Measurements from ENCODE around the gene ZZZ3. TPM values are rescaled to one million over a fixed set of nuclear protein-coding genes. Genes with fewer than 3 reads are reported as not detected.

The ZZZ3 gene
- total and polyA plus RNA-seq, 2 of the 13 experiments (the other 11 are each of a cell fraction or from before 2014, with no cell fraction given), result 18.1 to 50.2 TPM

GRCh38 chr1:77683160-77684148 lies 996 bp upstream of the ZZZ3 start (continued):
- TF ChIP-seq ZMYM2 (CRISPR knock-in tag; IDR thresholded peaks at IDR 0.05), result peak; percentile 47; the same call in 1 of the 2 replicates
- no peak for TF ChIP-seq PHB2 (IDR thresholded peaks at IDR 0.05; ENCODE audit: partially characterized antibody)
- TF ChIP-seq MAZ (IDR thresholded peaks at IDR 0.05; ENCODE audit: borderline replicate concordance, low read depth, low read length), result peak; percentile 46; the same call in 1 of the 2 replicates
- TF ChIP-seq MAZ (CRISPR knock-in tag; IDR thresholded peaks at IDR 0.05; ENCODE audit: low read depth), result no peak
- TF ChIP-seq ZNF280D (CRISPR knock-in tag; IDR thresholded peaks at IDR 0.05), result no peak
- no peak for TF ChIP-seq ZNF121 (CRISPR knock-in tag; IDR thresholded peaks at IDR 0.05)
- TF ChIP-seq ZFAT (CRISPR knock-in tag; conservative IDR thresholded peaks at IDR 0.05), result no peak
- no peak for TF ChIP-seq ZBTB40 (IDR thresholded peaks at IDR 0.05)
- TF ChIP-seq ZBTB40 (CRISPR knock-in tag; IDR thresholded peaks at IDR 0.05), result no peak; the same call in 1 of the 2 replicates
- TF ChIP-seq ZNF761 (CRISPR knock-in tag; conservative IDR thresholded peaks at IDR 0.05), result no peak
- no peak for TF ChIP-seq ZNF235 (CRISPR knock-in tag; IDR thresholded peaks at IDR 0.05; ENCODE audit: borderline replicate concordance)
- TF ChIP-seq CERS6 (CRISPR knock-in tag; IDR thresholded peaks at IDR 0.05), result no peak
- TF ChIP-seq ATAD3A (CRISPR knock-in tag; IDR thresholded peaks at IDR 0.05), result no peak
- TF ChIP-seq MEIS1 (CRISPR knock-in tag; IDR thresholded peaks at IDR 0.05; ENCODE audit: borderline replicate concordance), result no peak; the same call in 1 of the 2 replicates
- TF ChIP-seq ZNF205 (CRISPR knock-in tag; IDR thresholded peaks at IDR 0.05), result no peak
- no peak for TF ChIP-seq ZSCAN30 (CRISPR knock-in tag; IDR thresholded peaks at IDR 0.05)

Measured in HepG2 (cell line).